ENCODE measurements around the gene POU6F2. TPM values are rescaled to one million over a fixed set of nuclear protein-coding genes. Genes with fewer than 3 reads are reported as not detected.
"Not testable (repeated sequence)": the region's sequence is repeated elsewhere in the genome, so short reads cannot be mapped to it uniquely, and the experiment has no call there.

POU6F2 gene
- total RNA-seq (2014; rRNA removed; shearing (Covaris generic)) = 0.90 and 2.6 TPM in 2 replicates

GRCh38 chr7:38977685-38978084 is at the start of gene POU6F2:
Gene POU6F2, plus strand, starts transcription at chr7:38977909. Its CDS starts 45 bp downstream, at chr7:38977954.
- DNase-seq = no peak
- Histone ChIP-seq H3K36me3 (replicated peaks; ENCODE audit: control insufficient read depth, insufficient read depth, low read length) (no peaks in the 10 kb centered on the region), H3K4me3 (ENCODE audit: insufficient read depth, low read depth, low read length) (no peak within 1 kb of the TSS), H3K27me3 (ENCODE audit: control insufficient read depth, insufficient read depth, low read length) (peaks cover 10% of the 10 kb centered on the region; the same call in 1 of the 2 replicates)

- DNase-seq = no peak
These were observed 49.2 kb upstream of the POU6F2 start for GRCh38 chr7:38928506-38928905.

GRCh38 chr7:38929460-38930171 is 48.1 kb upstream of the POU6F2 start:
- Histone ChIP-seq H3K4me3 (ENCODE audit: insufficient read depth, low read depth, low read length) (no peak overlapping the region), H3K27me3 (ENCODE audit: control insufficient read depth, insufficient read depth, low read length) (no peaks in the 10 kb centered on the region), H3K36me3 (replicated peaks; ENCODE audit: control insufficient read depth, insufficient read depth, low read length) (no peaks in the 10 kb centered on the region)
- no peak for DNase-seq

More at GRCh38 chr7:38928506-38928905, 49.2 kb upstream of the POU6F2 start:
- H3K27me3 ChIP-seq (ENCODE audit: control insufficient read depth, insufficient read depth, low read length) = no peaks in the 10 kb centered on the region
- H3K4me3 ChIP-seq (ENCODE audit: insufficient read depth, low read depth, low read length) = no peak overlapping the region
- H3K36me3 ChIP-seq (replicated peaks; ENCODE audit: control insufficient read depth, insufficient read depth, low read length) = no peaks in the 10 kb centered on the region

DNA sequence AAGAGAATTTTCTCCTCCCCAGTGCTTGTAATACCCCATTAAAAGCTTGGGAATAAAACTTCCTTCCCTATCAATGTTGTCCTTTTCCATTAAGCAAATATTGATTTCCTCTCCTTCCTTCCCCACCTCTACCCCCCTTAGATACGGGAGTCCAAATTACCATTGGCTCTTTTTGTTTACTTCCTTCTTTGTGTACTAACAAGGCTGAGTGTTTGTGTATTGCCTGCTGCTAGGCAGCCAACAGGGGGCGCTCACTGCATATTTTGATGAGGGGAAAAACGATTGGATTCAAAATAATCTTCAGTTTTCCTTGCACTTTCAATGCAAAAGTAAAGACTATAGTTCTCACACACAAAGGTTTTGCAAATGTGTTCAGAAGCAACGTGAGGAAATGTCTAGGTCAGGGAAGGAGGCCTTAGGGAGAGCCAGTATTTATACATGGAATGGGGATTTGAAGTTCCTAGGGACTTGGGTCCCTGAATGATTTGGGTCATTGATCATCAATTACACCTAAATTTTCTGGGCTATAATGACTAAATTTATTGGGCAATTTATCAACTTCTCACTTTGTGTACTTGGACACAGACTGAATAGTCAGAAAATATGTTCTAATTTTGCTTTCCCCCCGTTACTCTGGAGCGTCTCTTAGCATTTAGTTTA is 45.1 kb upstream of the POU6F2 start:
- peak; percentile 24 for DNase-seq
- Histone ChIP-seq H3K27me3 (ENCODE audit: control insufficient read depth, insufficient read depth, low read length) (no peaks in the 10 kb centered on the region), H3K36me3 (replicated peaks; ENCODE audit: control insufficient read depth, insufficient read depth, low read length) (no peaks in the 10 kb centered on the region), H3K4me3 (ENCODE audit: insufficient read depth, low read depth, low read length) (no peak overlapping the region)

DNA sequence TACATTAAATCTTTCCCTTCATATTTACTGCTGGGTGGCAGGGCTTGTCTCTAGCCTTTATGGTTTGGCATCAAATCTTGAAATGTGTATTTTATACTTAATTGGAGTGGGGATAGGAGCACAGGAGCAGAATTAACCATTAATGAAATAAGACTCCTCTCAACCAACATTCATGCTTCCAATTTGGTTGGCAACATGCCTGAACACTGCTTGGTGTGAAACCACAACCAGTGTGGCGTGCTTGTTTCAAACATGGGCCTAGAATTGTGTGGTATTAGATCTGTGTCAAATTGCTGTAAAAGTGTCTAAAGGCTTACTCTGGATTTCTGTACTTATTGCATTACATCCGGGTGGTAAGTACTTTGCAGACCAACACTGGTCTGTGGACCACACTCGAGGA is 43.7 kb upstream of the POU6F2 start:
- DNase-seq = no peak
- Histone ChIP-seq H3K27me3 (ENCODE audit: control insufficient read depth, insufficient read depth, low read length) (no peaks in the 10 kb centered on the region), H3K36me3 (replicated peaks; ENCODE audit: control insufficient read depth, insufficient read depth, low read length) (no peaks in the 10 kb centered on the region), H3K4me3 (ENCODE audit: insufficient read depth, low read depth, low read length) (no peak overlapping the region)

- H3K36me3 ChIP-seq (replicated peaks; ENCODE audit: control insufficient read depth, insufficient read depth, low read length) = no peaks in the 10 kb centered on the region
- H3K4me3 ChIP-seq (ENCODE audit: insufficient read depth, low read depth, low read length) = no peak overlapping the region
- DNase-seq = no peak
- H3K27me3 ChIP-seq (ENCODE audit: control insufficient read depth, insufficient read depth, low read length) = no peaks in the 10 kb centered on the region
These were observed 43.2 kb upstream of the POU6F2 start for GRCh38 chr7:38934536-38934935.

DNA sequence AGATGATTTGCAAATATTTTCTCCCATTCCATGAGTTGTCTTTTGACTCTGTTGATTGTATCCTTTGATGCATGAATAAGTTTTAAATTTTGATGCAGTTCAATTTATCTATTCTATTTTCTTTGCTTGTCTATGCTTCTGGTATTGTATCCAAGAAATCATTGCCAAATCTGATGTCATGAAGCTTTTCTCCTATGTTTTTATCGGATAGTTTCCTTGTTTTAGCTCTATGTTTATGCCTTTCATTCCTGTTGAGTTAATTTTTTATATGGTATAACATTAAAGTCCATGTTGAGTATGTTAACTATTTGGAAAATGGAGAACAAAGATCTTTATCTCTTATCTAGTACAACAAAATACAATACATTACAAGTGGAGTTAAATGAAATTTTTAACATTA is 41.1 kb upstream of the POU6F2 start:
- DNase-seq = no peak
- H3K4me3 ChIP-seq (ENCODE audit: insufficient read depth, low read depth, low read length) = no peak overlapping the region
- H3K36me3 ChIP-seq (replicated peaks; ENCODE audit: control insufficient read depth, insufficient read depth, low read length) = no peaks in the 10 kb centered on the region
- H3K27me3 ChIP-seq (ENCODE audit: control insufficient read depth, insufficient read depth, low read length) = no peaks in the 10 kb centered on the region

DNA sequence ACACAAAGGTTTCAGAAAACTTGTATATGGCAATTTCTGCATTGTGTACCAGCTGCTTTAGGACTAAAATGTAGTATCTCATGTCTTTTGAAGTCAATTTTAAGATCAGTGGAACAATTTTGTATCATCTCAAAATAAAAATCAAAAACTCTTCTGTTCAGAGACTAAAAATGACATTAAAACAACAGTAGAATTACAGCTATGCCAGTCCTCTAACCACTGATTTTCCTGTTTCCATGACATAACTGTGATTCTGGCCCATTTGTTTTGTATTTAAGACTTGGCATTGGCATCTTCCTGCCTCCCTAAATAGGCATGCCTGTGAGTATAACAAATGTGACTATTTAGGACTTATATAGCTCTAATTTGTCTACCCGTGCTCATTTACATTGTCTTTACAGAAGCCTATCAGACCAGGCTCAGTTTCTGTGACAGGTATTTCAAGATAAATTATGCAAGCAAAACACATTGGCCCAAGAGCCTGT is 39.7 kb upstream of the POU6F2 start:
- no peaks in the 10 kb centered on the region for H3K36me3 ChIP-seq (replicated peaks; ENCODE audit: control insufficient read depth, insufficient read depth, low read length)
- DNase-seq = no peak
- H3K4me3 ChIP-seq (ENCODE audit: insufficient read depth, low read depth, low read length) = no peak overlapping the region
- no peaks in the 10 kb centered on the region for H3K27me3 ChIP-seq (ENCODE audit: control insufficient read depth, insufficient read depth, low read length)

- H3K36me3 ChIP-seq (replicated peaks; ENCODE audit: control insufficient read depth, insufficient read depth, low read length) = no peaks in the 10 kb centered on the region
- no peak overlapping the region for H3K4me3 ChIP-seq (ENCODE audit: insufficient read depth, low read depth, low read length)
- no peaks in the 10 kb centered on the region for H3K27me3 ChIP-seq (ENCODE audit: control insufficient read depth, insufficient read depth, low read length)
- DNase-seq = no peak
These were observed 39.1 kb upstream of the POU6F2 start for GRCh38 chr7:38938589-38938988.

GRCh38 chr7:38940774-38941173 is 36.9 kb upstream of the POU6F2 start:
- Histone ChIP-seq H3K27me3 (ENCODE audit: control insufficient read depth, insufficient read depth, low read length) (no peaks in the 10 kb centered on the region), H3K36me3 (replicated peaks; ENCODE audit: control insufficient read depth, insufficient read depth, low read length) (no peaks in the 10 kb centered on the region), H3K4me3 (ENCODE audit: insufficient read depth, low read depth, low read length) (no peak overlapping the region)
- no peak for DNase-seq

GRCh38 chr7:38942431-38943051 is 35.2 kb upstream of the POU6F2 start:
- Histone ChIP-seq H3K36me3 (replicated peaks; ENCODE audit: control insufficient read depth, insufficient read depth, low read length) (no peaks in the 10 kb centered on the region), H3K27me3 (ENCODE audit: control insufficient read depth, insufficient read depth, low read length) (no peaks in the 10 kb centered on the region), H3K4me3 (ENCODE audit: insufficient read depth, low read depth, low read length) (no peak overlapping the region)
- no peak for DNase-seq

DNA sequence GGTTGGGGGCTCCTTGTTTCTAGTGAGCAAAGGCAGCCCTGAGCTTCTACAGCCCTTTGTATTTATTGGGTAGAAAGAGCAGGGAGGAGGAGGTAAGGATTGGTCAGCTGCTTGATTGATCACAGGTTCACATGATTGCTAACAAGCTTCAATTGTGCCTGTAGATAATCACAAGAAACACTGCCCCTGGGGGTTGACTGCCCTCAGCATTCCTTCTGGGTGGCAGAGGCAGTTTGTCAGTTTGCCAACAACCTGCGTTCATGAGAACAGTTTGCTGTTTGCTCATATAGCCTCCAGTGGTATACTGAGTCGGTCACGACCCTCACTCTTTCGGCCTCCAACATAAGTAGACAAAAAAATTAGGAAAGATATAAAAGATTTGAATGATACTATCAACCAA is 30.2 kb upstream of the POU6F2 start:
- not testable (repeated sequence) for H3K36me3 ChIP-seq (replicated peaks; ENCODE audit: control insufficient read depth, insufficient read depth, low read length); DNase-seq; H3K4me3 ChIP-seq (ENCODE audit: insufficient read depth, low read depth, low read length); H3K27me3 ChIP-seq (ENCODE audit: control insufficient read depth, insufficient read depth, low read length)

DNA sequence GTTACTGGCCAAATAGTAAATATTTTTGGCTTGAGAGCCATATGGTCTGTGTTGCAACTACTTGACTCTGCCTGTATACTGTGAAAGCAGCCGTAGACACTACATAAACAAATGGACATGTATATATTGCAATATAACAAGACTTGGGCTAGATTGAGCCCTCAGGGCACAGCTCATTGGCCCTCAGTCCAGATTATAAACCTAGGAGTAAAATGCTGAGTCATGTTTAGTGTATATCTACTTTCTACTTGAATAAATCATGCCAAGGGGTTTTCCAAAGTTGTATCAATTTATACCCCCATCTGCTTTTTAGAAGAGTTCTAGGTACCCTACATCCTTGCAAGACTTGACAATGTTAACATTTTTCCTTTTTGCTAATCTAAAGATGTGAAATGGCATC is 27.4 kb upstream of the POU6F2 start:
- Histone ChIP-seq H3K27me3 (ENCODE audit: control insufficient read depth, insufficient read depth, low read length) (no peaks in the 10 kb centered on the region), H3K36me3 (replicated peaks; ENCODE audit: control insufficient read depth, insufficient read depth, low read length) (no peaks in the 10 kb centered on the region), H3K4me3 (ENCODE audit: insufficient read depth, low read depth, low read length) (no peak overlapping the region)
- DNase-seq = no peak

DNA sequence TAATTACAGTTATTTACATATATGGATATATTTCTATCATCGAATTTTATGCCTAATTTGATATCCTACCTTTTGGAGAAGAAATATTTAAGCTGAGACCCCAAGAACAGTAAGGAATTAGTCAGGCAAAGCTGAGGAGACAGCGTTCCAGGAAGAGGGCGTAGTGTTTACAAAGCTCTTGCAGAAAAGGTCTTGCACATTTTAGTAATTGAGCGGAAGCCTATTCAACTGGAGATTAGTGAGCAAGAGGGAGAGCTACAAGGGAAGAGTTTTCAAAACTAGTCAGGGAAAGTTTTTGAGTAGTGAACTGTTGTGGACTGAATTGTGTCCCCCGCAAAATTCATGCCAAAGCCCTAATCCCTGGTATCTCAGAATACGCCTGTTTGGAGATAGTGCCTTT is 26.5 kb upstream of the POU6F2 start:
- no peaks in the 10 kb centered on the region for H3K36me3 ChIP-seq (replicated peaks; ENCODE audit: control insufficient read depth, insufficient read depth, low read length)
- H3K27me3 ChIP-seq (ENCODE audit: control insufficient read depth, insufficient read depth, low read length) = no peaks in the 10 kb centered on the region
- H3K4me3 ChIP-seq (ENCODE audit: insufficient read depth, low read depth, low read length) = no peak overlapping the region
- DNase-seq = no peak

- Histone ChIP-seq H3K4me3 (ENCODE audit: insufficient read depth, low read depth, low read length) (no peak overlapping the region), H3K27me3 (ENCODE audit: control insufficient read depth, insufficient read depth, low read length) (no peaks in the 10 kb centered on the region), H3K36me3 (replicated peaks; ENCODE audit: control insufficient read depth, insufficient read depth, low read length) (no peaks in the 10 kb centered on the region)
- DNase-seq = no peak
These were observed 24.5 kb upstream of the POU6F2 start for GRCh38 chr7:38953227-38953626.

All from H7 (cell line).